ENCODE measurements around the gene FAHD2A. TPM values are rescaled to one million over a fixed set of nuclear protein-coding genes. Genes with fewer than 3 reads are reported as not detected.

FAHD2A gene
- total and polyA plus RNA-seq, 4 donors, result 13.3 to 39.7 (median 35.1) TPM

DNA sequence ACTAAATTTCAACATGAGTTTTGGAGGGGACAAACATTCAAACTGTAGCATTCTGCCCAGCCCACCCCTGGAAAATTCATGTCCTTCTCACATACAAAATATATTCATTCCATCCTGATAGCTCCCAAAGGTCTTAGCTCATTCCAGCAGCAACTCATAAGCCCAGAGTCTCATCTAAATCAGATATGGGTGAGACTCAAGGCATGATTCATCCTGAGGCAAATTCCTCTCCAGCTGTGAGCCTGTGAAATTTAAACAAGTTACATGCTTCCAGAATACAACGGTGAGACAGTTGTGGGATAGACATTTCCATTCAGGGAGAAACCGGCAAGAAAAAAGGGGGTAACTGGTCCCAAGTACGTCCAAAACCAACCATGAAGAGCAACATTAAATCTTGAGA is 43.5 kb upstream of the FAHD2A start:
- Histone ChIP-seq H3K27ac (ENCODE audit: low read depth, low read length) (no peak overlapping the region), H3K27me3 (ENCODE audit: control insufficient read depth, insufficient read depth, low read length) (no peaks in the 10 kb centered on the region), H3K4me3 (ENCODE audit: low read depth, low read length) (no peak overlapping the region), H3K4me1 (ENCODE audit: control insufficient read depth, insufficient read depth, low read length) (no peaks in the 10 kb centered on the region), H3K36me3 (ENCODE audit: control insufficient read depth, insufficient read depth, low read length) (peaks cover 2% of the 10 kb centered on the region), H3K9me3 (ENCODE audit: control insufficient read depth, insufficient read depth, low read length) (peaks cover 2% of the 10 kb centered on the region)
- WGBS (ENCODE audit: insufficient coverage), result 72% methylated on average over 3 of the region's 3 CpGs
- DNase-seq (ENCODE audit: low read depth in 4 of 6, low spot score in 6 of 6), result no peak

GRCh38 chr2:95359501-95359930 is 43.0 kb upstream of the FAHD2A start:
- Histone ChIP-seq H3K27me3 (ENCODE audit: control insufficient read depth, insufficient read depth, low read length) (no peaks in the 10 kb centered on the region), H3K36me3 (ENCODE audit: control insufficient read depth, insufficient read depth, low read length) (peaks cover 2% of the 10 kb centered on the region), H3K9me3 (ENCODE audit: control insufficient read depth, insufficient read depth, low read length) (peaks cover 2% of the 10 kb centered on the region), H3K4me1 (ENCODE audit: control insufficient read depth, insufficient read depth, low read length) (no peaks in the 10 kb centered on the region), H3K27ac (ENCODE audit: low read depth, low read length) (no peak overlapping the region), H3K4me3 (ENCODE audit: low read depth, low read length) (no peak overlapping the region)
- DNase-seq (ENCODE audit: low read depth in 4 of 6, low spot score in 6 of 6), result no peak
- WGBS (ENCODE audit: insufficient coverage), result 80% methylated on average over 5 of the region's 5 CpGs

- Histone ChIP-seq H3K27me3 (ENCODE audit: control insufficient read depth, insufficient read depth, low read length) (no peaks in the 10 kb centered on the region), H3K27ac (ENCODE audit: low read depth, low read length) (no peak overlapping the region), H3K4me1 (ENCODE audit: control insufficient read depth, insufficient read depth, low read length) (no peaks in the 10 kb centered on the region), H3K36me3 (ENCODE audit: control insufficient read depth, insufficient read depth, low read length) (peaks cover 2% of the 10 kb centered on the region), H3K9me3 (ENCODE audit: control insufficient read depth, insufficient read depth, low read length) (peaks cover 2% of the 10 kb centered on the region), H3K4me3 (ENCODE audit: low read depth, low read length) (no peak overlapping the region)
- DNase-seq (ENCODE audit: low read depth in 4 of 6, low spot score in 6 of 6), result no peak
- 77% methylated on average over 8 of the region's 9 CpGs for WGBS (ENCODE audit: insufficient coverage)
Measured at GRCh38 chr2:95361216-95361980, 41.1 kb upstream of the FAHD2A start.

GRCh38 chr2:95362486-95362885 is 40.0 kb upstream of the FAHD2A start:
- no peaks in the 10 kb centered on the region for H3K4me1 ChIP-seq (ENCODE audit: control insufficient read depth, insufficient read depth, low read length)
- no peak overlapping the region for H3K4me3 ChIP-seq (ENCODE audit: low read depth, low read length)
- H3K27me3 ChIP-seq (ENCODE audit: control insufficient read depth, insufficient read depth, low read length), result no peaks in the 10 kb centered on the region
- peaks cover 2% of the 10 kb centered on the region for H3K36me3 ChIP-seq (ENCODE audit: control insufficient read depth, insufficient read depth, low read length)
- no peaks in the 10 kb centered on the region for H3K9me3 ChIP-seq (ENCODE audit: control insufficient read depth, insufficient read depth, low read length)
- 90% methylated on average over 8 of the region's 9 CpGs for WGBS (ENCODE audit: insufficient coverage)
- DNase-seq (ENCODE audit: low read depth in 4 of 6, low spot score in 6 of 6), result no peak
- H3K27ac ChIP-seq (ENCODE audit: low read depth, low read length), result no peak overlapping the region

DNA sequence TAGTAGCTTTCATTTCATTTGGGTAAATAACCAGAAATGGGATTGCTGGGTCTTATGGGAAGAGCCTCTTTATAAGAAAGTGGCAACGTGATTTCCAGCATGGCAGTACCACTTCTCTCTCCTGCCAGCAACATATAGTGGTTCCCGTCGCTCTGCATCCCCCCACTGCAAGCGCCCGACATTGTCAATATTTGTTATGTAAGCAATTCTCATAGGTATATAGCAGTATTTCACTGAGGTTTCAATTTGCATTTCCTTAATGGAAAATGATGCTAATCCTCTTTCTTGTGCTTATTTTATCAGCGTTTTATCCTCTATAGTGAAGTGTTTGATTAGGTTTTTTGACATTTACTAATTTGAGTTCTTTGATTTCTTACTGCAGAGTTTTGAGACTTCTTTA is 36.0 kb upstream of the FAHD2A start:
- H3K27ac ChIP-seq (ENCODE audit: low read depth, low read length), result no peak overlapping the region
- no peaks in the 10 kb centered on the region for H3K4me1 ChIP-seq (ENCODE audit: control insufficient read depth, insufficient read depth, low read length)
- H3K36me3 ChIP-seq (ENCODE audit: control insufficient read depth, insufficient read depth, low read length), result no peaks in the 10 kb centered on the region
- no CpG with 5 or more reads among the region's 6 CpGs for WGBS (ENCODE audit: insufficient coverage)
- H3K27me3 ChIP-seq (ENCODE audit: control insufficient read depth, insufficient read depth, low read length), result no peaks in the 10 kb centered on the region
- H3K4me3 ChIP-seq (ENCODE audit: low read depth, low read length), result no peak overlapping the region
- no peaks in the 10 kb centered on the region for H3K9me3 ChIP-seq (ENCODE audit: control insufficient read depth, insufficient read depth, low read length)
- DNase-seq (ENCODE audit: low read depth in 4 of 6, low spot score in 6 of 6), result no peak

- Histone ChIP-seq H3K36me3 (ENCODE audit: control insufficient read depth, insufficient read depth, low read length) (peaks cover 30% of the 10 kb centered on the region), H3K4me3 (ENCODE audit: low read depth, low read length) (no peak overlapping the region), H3K4me1 (ENCODE audit: control insufficient read depth, insufficient read depth, low read length) (no peaks in the 10 kb centered on the region), H3K27me3 (ENCODE audit: control insufficient read depth, insufficient read depth, low read length) (no peaks in the 10 kb centered on the region), H3K9me3 (ENCODE audit: control insufficient read depth, insufficient read depth, low read length) (no peaks in the 10 kb centered on the region), H3K27ac (ENCODE audit: low read depth, low read length) (no peak overlapping the region)
- 95% methylated on average over 7 of the region's 8 CpGs for WGBS (ENCODE audit: insufficient coverage)
- no peak for DNase-seq (ENCODE audit: low read depth in 4 of 6, low spot score in 6 of 6)
Measured at GRCh38 chr2:95372216-95372829, 30.2 kb upstream of the FAHD2A start.

- no peak overlapping the region for H3K27ac ChIP-seq (ENCODE audit: low read depth, low read length)
- peaks cover 30% of the 10 kb centered on the region for H3K36me3 ChIP-seq (ENCODE audit: control insufficient read depth, insufficient read depth, low read length)
- DNase-seq (ENCODE audit: low read depth in 4 of 6, low spot score in 6 of 6), result no peak
- 96% methylated on average over 3 of the region's 8 CpGs for WGBS (ENCODE audit: insufficient coverage)
- H3K4me1 ChIP-seq (ENCODE audit: control insufficient read depth, insufficient read depth, low read length), result no peaks in the 10 kb centered on the region
- H3K4me3 ChIP-seq (ENCODE audit: low read depth, low read length), result no peak overlapping the region
- H3K27me3 ChIP-seq (ENCODE audit: control insufficient read depth, insufficient read depth, low read length), result no peaks in the 10 kb centered on the region
- H3K9me3 ChIP-seq (ENCODE audit: control insufficient read depth, insufficient read depth, low read length), result no peaks in the 10 kb centered on the region
Measured at GRCh38 chr2:95372845-95373244, 29.7 kb upstream of the FAHD2A start.

GRCh38 chr2:95374029-95374428 is 28.5 kb upstream of the FAHD2A start:
- H3K4me1 ChIP-seq (ENCODE audit: control insufficient read depth, insufficient read depth, low read length), result no peaks in the 10 kb centered on the region
- no peak overlapping the region for H3K4me3 ChIP-seq (ENCODE audit: low read depth, low read length)
- 91% methylated on average over 6 of the region's 6 CpGs for WGBS (ENCODE audit: insufficient coverage)
- peaks cover 30% of the 10 kb centered on the region for H3K36me3 ChIP-seq (ENCODE audit: control insufficient read depth, insufficient read depth, low read length)
- DNase-seq (ENCODE audit: low read depth in 4 of 6, low spot score in 6 of 6), result no peak
- no peaks in the 10 kb centered on the region for H3K27me3 ChIP-seq (ENCODE audit: control insufficient read depth, insufficient read depth, low read length)
- no peak overlapping the region for H3K27ac ChIP-seq (ENCODE audit: low read depth, low read length)
- no peaks in the 10 kb centered on the region for H3K9me3 ChIP-seq (ENCODE audit: control insufficient read depth, insufficient read depth, low read length)

- H3K27ac ChIP-seq (ENCODE audit: low read depth, low read length), result no peak overlapping the region
- H3K36me3 ChIP-seq (ENCODE audit: control insufficient read depth, insufficient read depth, low read length), result peaks cover 30% of the 10 kb centered on the region
- H3K4me3 ChIP-seq (ENCODE audit: low read depth, low read length), result no peak overlapping the region
- no peaks in the 10 kb centered on the region for H3K4me1 ChIP-seq (ENCODE audit: control insufficient read depth, insufficient read depth, low read length)
- 93% methylated on average over 6 of the region's 11 CpGs for WGBS (ENCODE audit: insufficient coverage)
- no peaks in the 10 kb centered on the region for H3K9me3 ChIP-seq (ENCODE audit: control insufficient read depth, insufficient read depth, low read length)
- H3K27me3 ChIP-seq (ENCODE audit: control insufficient read depth, insufficient read depth, low read length), result no peaks in the 10 kb centered on the region
- no peak for DNase-seq (ENCODE audit: low read depth in 4 of 6, low spot score in 6 of 6)
Measured at GRCh38 chr2:95374451-95374920, 28.0 kb upstream of the FAHD2A start.
